ENCODE measurements around the gene TOMM20. TPM values are rescaled to one million over a fixed set of nuclear protein-coding genes. Genes with fewer than 3 reads are reported as not detected.

TOMM20 gene
- total RNA-seq (96.4 and 99.6 TPM in 2 replicates), polyA plus RNA-seq (51.8 and 55.0 TPM in 2 replicates)

DNA sequence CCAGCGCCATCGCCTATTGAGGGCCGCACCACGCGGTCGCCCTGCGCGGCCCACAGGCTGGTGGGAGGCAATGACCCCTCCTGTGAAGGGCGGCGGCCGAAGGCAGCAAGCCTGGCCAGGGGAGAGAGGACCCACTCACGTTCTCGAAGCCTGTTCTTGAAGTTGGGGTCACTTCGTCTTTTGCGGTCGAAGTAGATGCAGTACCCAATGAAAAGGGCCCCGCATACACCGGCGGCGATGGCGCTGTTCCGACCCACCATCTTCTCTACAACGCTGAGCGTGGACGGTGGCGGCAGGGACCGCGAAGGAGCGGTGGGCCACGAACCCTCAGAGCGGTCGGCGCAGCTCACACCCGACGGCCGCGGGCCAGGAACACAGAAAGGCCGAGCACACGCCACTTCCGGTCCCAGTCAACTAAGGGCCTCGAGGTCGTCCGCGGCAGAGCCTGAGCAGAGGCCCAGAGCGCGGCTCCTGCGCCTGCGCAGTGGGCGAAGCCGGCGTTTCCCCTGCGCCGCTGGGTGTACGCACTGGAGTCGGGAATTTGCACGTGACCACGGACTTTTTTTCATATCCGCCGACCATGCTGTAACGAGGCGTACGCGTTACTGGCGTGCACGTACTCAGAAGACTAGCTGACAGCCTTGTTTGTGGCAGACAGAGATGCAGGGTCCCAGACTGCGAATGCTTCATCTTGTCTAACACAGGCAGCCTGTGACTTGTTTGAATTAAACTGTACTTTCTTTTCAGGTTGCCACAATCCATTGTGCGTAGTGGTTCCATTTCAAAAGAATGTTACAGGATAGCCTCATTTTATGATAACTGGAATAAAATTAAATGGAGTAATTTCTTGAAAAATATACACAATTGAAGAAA, at the start of gene TOMM20:
Gene TOMM20, minus strand, starts transcription at position 382 of the 873 bp plus-strand sequence. Its CDS starts 122 bp downstream, at position 260.
- Histone ChIP-seq H3K4me1 (ENCODE audit: insufficient read depth) (peaks cover 9% of the 10 kb centered on the region), H3K36me3 (replicated peaks; ENCODE audit: insufficient read depth, low read depth) (no peaks in the 10 kb centered on the region), H4K20me1 (ENCODE audit: insufficient read depth, poor library complexity, severe bottlenecking) (peaks cover 41% of the 10 kb centered on the region), H3K79me2 (peaks cover 49% of the 10 kb centered on the region), H3K4me2 (peak within 1 kb of the TSS; percentile 80), H3K9me3 (ENCODE audit: low read depth) (no peaks in the 10 kb centered on the region), H3K9me2 (replicated peaks; ENCODE audit: insufficient read depth) (no peaks in the 10 kb centered on the region), H3K27ac (peak within 1 kb of the TSS; percentile 98), H2AFZ (peak within 1 kb of the TSS; percentile 85), H3K4me3 (peak within 1 kb of the TSS; percentile 61), H3K27me3 (no peaks in the 10 kb centered on the region)
- 2% methylated on average over 67 of the region's 67 CpGs for WGBS (ENCODE audit: low lambda C conversion rate, missing lambda C conversion rate)
- no peak for TF ChIP-seq EZH2phosphoT487 (IDR thresholded peaks at IDR 0.05; ENCODE audit: low read depth, severe bottlenecking, unreplicated experiment)
- no peak for TF ChIP-seq CTCF (IDR thresholded peaks at IDR 0.05; ENCODE audit: poor library complexity)
- TF ChIP-seq EZH2 (IDR thresholded peaks at IDR 0.05; ENCODE audit: borderline replicate concordance) = no peak
- DNase-seq (ENCODE audit: low spot score) = peak; percentile 99

GRCh38 chr1:235176486-235176885, 47.8 kb upstream of the TOMM20 start:
- Histone ChIP-seq H3K9me3 (ENCODE audit: low read depth) (no peaks in the 10 kb centered on the region), H3K27ac (no peak overlapping the region), H3K27me3 (no peaks in the 10 kb centered on the region), H3K4me2 (no peak overlapping the region), H3K4me3 (no peak overlapping the region), H2AFZ (no peak overlapping the region), H3K79me2 (peaks cover 10% of the 10 kb centered on the region), H3K4me1 (ENCODE audit: insufficient read depth) (no peaks in the 10 kb centered on the region), H3K9me2 (replicated peaks; ENCODE audit: insufficient read depth) (no peaks in the 10 kb centered on the region), H4K20me1 (ENCODE audit: insufficient read depth, poor library complexity, severe bottlenecking) (no peaks in the 10 kb centered on the region), H3K36me3 (replicated peaks; ENCODE audit: insufficient read depth, low read depth) (no peaks in the 10 kb centered on the region)
- DNase-seq (ENCODE audit: low spot score) = no peak
- TF ChIP-seq EZH2phosphoT487 (IDR thresholded peaks at IDR 0.05; ENCODE audit: low read depth, severe bottlenecking, unreplicated experiment) (no peak), CTCF (IDR thresholded peaks at IDR 0.05; ENCODE audit: poor library complexity) (no peak), EZH2 (IDR thresholded peaks at IDR 0.05; ENCODE audit: borderline replicate concordance) (no peak)
- 93% methylated on average over 7 of the region's 7 CpGs for WGBS (ENCODE audit: low lambda C conversion rate, missing lambda C conversion rate)

GRCh38 chr1:235169986-235170385, 41.3 kb upstream of the TOMM20 start:
- H3K9me3 ChIP-seq (ENCODE audit: low read depth) = no peaks in the 10 kb centered on the region
- H3K4me2 ChIP-seq = no peak overlapping the region
- TF ChIP-seq EZH2phosphoT487 (IDR thresholded peaks at IDR 0.05; ENCODE audit: low read depth, severe bottlenecking, unreplicated experiment) (no peak), EZH2 (IDR thresholded peaks at IDR 0.05; ENCODE audit: borderline replicate concordance) (no peak), CTCF (IDR thresholded peaks at IDR 0.05; ENCODE audit: poor library complexity) (no peak)
- H3K4me1 ChIP-seq (ENCODE audit: insufficient read depth) = no peaks in the 10 kb centered on the region
- H3K79me2 ChIP-seq = peaks cover 4% of the 10 kb centered on the region
- H3K27ac ChIP-seq = no peak overlapping the region
- H3K4me3 ChIP-seq = no peak overlapping the region
- no peak for DNase-seq (ENCODE audit: low spot score)
- H2AFZ ChIP-seq = no peak overlapping the region
- no peaks in the 10 kb centered on the region for H4K20me1 ChIP-seq (ENCODE audit: insufficient read depth, poor library complexity, severe bottlenecking)
- no peaks in the 10 kb centered on the region for H3K9me2 ChIP-seq (replicated peaks; ENCODE audit: insufficient read depth)
- H3K27me3 ChIP-seq = no peaks in the 10 kb centered on the region
- no peaks in the 10 kb centered on the region for H3K36me3 ChIP-seq (replicated peaks; ENCODE audit: insufficient read depth, low read depth)
